ENCODE results near the gene CCDC177.

Gene CCDC177

GRCh38 chr14:69574263-69574953, at the start of gene CCDC177:
Gene CCDC177, minus strand, starts transcription at chr14:69574871. Its CDS starts 1,249 bp downstream, at chr14:69573622.
- H3K27me3 Mint-ChIP-seq (ENCODE audit: low read depth): peaks cover 71% of the 10 kb centered on the region
- peaks cover 6% of the 10 kb centered on the region for H3K4me1 Mint-ChIP-seq (ENCODE audit: low read depth)

GRCh38 chr14:69624136-69624535, 49.5 kb upstream of the CCDC177 start:
- Mint-ChIP-seq H3K27ac (peak overlapping the region; percentile 87), H3K4me3 (peak overlapping the region; percentile 6), H3K36me3 (ENCODE audit: low read depth) (peaks cover 12% of the 10 kb centered on the region), H3K9me3 (no peaks in the 10 kb centered on the region), H3K4me1 (ENCODE audit: low read depth) (peaks cover 73% of the 10 kb centered on the region), H3K27me3 (ENCODE audit: low read depth) (no peaks in the 10 kb centered on the region)
- no peak for DNase-seq (ENCODE audit: low spot score)

More at GRCh38 chr14:69574263-69574953, at the start of gene CCDC177:
- Mint-ChIP-seq H3K27ac (peak within 1 kb of the TSS; percentile 60), H3K4me3 (peak within 1 kb of the TSS; percentile 79), H3K9me3 (no peaks in the 10 kb centered on the region), H3K36me3 (ENCODE audit: low read depth) (no peaks in the 10 kb centered on the region)
- peak; percentile 43 for DNase-seq (ENCODE audit: low spot score)

- DNase-seq (ENCODE audit: low spot score): no peak
- H3K27ac Mint-ChIP-seq: peak overlapping the region; percentile 80
- no peaks in the 10 kb centered on the region for H3K27me3 Mint-ChIP-seq (ENCODE audit: low read depth)
- H3K4me1 Mint-ChIP-seq (ENCODE audit: low read depth): peaks cover 84% of the 10 kb centered on the region
- peaks cover 27% of the 10 kb centered on the region for H3K36me3 Mint-ChIP-seq (ENCODE audit: low read depth)
- H3K9me3 Mint-ChIP-seq: no peaks in the 10 kb centered on the region
- peak overlapping the region; percentile 65 for H3K4me3 Mint-ChIP-seq
Observed at GRCh38 chr14:69620981-69621380, 46.3 kb upstream of the CCDC177 start.

GRCh38 chr14:69620211-69620611, 45.5 kb upstream of the CCDC177 start:
- Mint-ChIP-seq H3K36me3 (ENCODE audit: low read depth) (peaks cover 33% of the 10 kb centered on the region), H3K4me3 (peak overlapping the region; percentile 65), H3K27ac (peak overlapping the region; percentile 81), H3K9me3 (no peaks in the 10 kb centered on the region), H3K27me3 (ENCODE audit: low read depth) (no peaks in the 10 kb centered on the region), H3K4me1 (ENCODE audit: low read depth) (peaks cover 84% of the 10 kb centered on the region)
- peak; percentile 21 for DNase-seq (ENCODE audit: low spot score)

- H3K36me3 Mint-ChIP-seq (ENCODE audit: low read depth): peaks cover 37% of the 10 kb centered on the region
- peak overlapping the region; percentile 60 for H3K4me3 Mint-ChIP-seq
- peak overlapping the region; percentile 68 for H3K27ac Mint-ChIP-seq
- H3K9me3 Mint-ChIP-seq: no peaks in the 10 kb centered on the region
- H3K27me3 Mint-ChIP-seq (ENCODE audit: low read depth): no peaks in the 10 kb centered on the region
- peaks cover 87% of the 10 kb centered on the region for H3K4me1 Mint-ChIP-seq (ENCODE audit: low read depth)
- DNase-seq (ENCODE audit: low spot score): no peak
Observed at GRCh38 chr14:69619012-69619411, 44.3 kb upstream of the CCDC177 start.

- Mint-ChIP-seq H3K4me3 (peak overlapping the region; percentile 96), H3K27ac (peak overlapping the region; percentile 73)
Observed at GRCh38 chr14:69617796-69618195, 43.1 kb upstream of the CCDC177 start.

GRCh38 chr14:69616408-69616773, 41.7 kb upstream of the CCDC177 start:
- Mint-ChIP-seq H3K4me1 (ENCODE audit: low read depth) (peaks cover 74% of the 10 kb centered on the region), H3K9me3 (no peaks in the 10 kb centered on the region), H3K36me3 (ENCODE audit: low read depth) (peaks cover 36% of the 10 kb centered on the region), H3K27me3 (ENCODE audit: low read depth) (no peaks in the 10 kb centered on the region), H3K4me3 (peak overlapping the region; percentile 96), H3K27ac (peak overlapping the region; percentile 98)
- DNase-seq (ENCODE audit: low spot score): no peak

More at GRCh38 chr14:69617796-69618195, 43.1 kb upstream of the CCDC177 start:
- Mint-ChIP-seq H3K4me1 (ENCODE audit: low read depth) (peaks cover 87% of the 10 kb centered on the region), H3K9me3 (no peaks in the 10 kb centered on the region), H3K27me3 (ENCODE audit: low read depth) (no peaks in the 10 kb centered on the region), H3K36me3 (ENCODE audit: low read depth) (peaks cover 37% of the 10 kb centered on the region)
- DNase-seq (ENCODE audit: low spot score): no peak

GRCh38 chr14:69615496-69616407, 41.1 kb upstream of the CCDC177 start:
- Mint-ChIP-seq H3K4me1 (ENCODE audit: low read depth) (peaks cover 70% of the 10 kb centered on the region), H3K4me3 (peak overlapping the region; percentile 96), H3K27me3 (ENCODE audit: low read depth) (no peaks in the 10 kb centered on the region), H3K36me3 (ENCODE audit: low read depth) (peaks cover 36% of the 10 kb centered on the region), H3K27ac (peak overlapping the region; percentile 98), H3K9me3 (no peaks in the 10 kb centered on the region)
- DNase-seq (ENCODE audit: low spot score): peak; percentile 49

GRCh38 chr14:69615121-69615495, 40.4 kb upstream of the CCDC177 start:
- Mint-ChIP-seq H3K4me1 (ENCODE audit: low read depth) (peaks cover 71% of the 10 kb centered on the region), H3K9me3 (no peaks in the 10 kb centered on the region), H3K27ac (peak overlapping the region; percentile 98), H3K36me3 (ENCODE audit: low read depth) (peaks cover 32% of the 10 kb centered on the region), H3K4me3 (peak overlapping the region; percentile 96), H3K27me3 (ENCODE audit: low read depth) (no peaks in the 10 kb centered on the region)
- no peak for DNase-seq (ENCODE audit: low spot score)

GRCh38 chr14:69614592-69614991, 39.9 kb upstream of the CCDC177 start:
- no peak for DNase-seq (ENCODE audit: low spot score)
- Mint-ChIP-seq H3K36me3 (ENCODE audit: low read depth) (peaks cover 28% of the 10 kb centered on the region), H3K4me3 (peak overlapping the region; percentile 96), H3K27ac (peak overlapping the region; percentile 98), H3K9me3 (no peaks in the 10 kb centered on the region), H3K27me3 (ENCODE audit: low read depth) (no peaks in the 10 kb centered on the region), H3K4me1 (ENCODE audit: low read depth) (peaks cover 72% of the 10 kb centered on the region)

GRCh38 chr14:69613312-69614073, 38.8 kb upstream of the CCDC177 start:
- Mint-ChIP-seq H3K27ac (peak overlapping the region; percentile 98), H3K4me3 (peak overlapping the region; percentile 96), H3K9me3 (no peaks in the 10 kb centered on the region), H3K36me3 (ENCODE audit: low read depth) (peaks cover 19% of the 10 kb centered on the region), H3K4me1 (ENCODE audit: low read depth) (peaks cover 65% of the 10 kb centered on the region), H3K27me3 (ENCODE audit: low read depth) (no peaks in the 10 kb centered on the region)
- no peak for DNase-seq (ENCODE audit: low spot score)

- Mint-ChIP-seq H3K27me3 (ENCODE audit: low read depth) (no peaks in the 10 kb centered on the region), H3K9me3 (no peaks in the 10 kb centered on the region), H3K36me3 (ENCODE audit: low read depth) (peaks cover 19% of the 10 kb centered on the region), H3K4me1 (ENCODE audit: low read depth) (peaks cover 58% of the 10 kb centered on the region), H3K4me3 (peak overlapping the region; percentile 96), H3K27ac (peak overlapping the region; percentile 98)
- DNase-seq (ENCODE audit: low spot score): no peak
Observed at GRCh38 chr14:69612783-69613130, 38.1 kb upstream of the CCDC177 start.

- DNase-seq (ENCODE audit: low spot score): peak; percentile 21
Observed at GRCh38 chr14:69612014-69612782, 37.5 kb upstream of the CCDC177 start.

More at GRCh38 chr14:69612014-69612782, 37.5 kb upstream of the CCDC177 start:
- peak overlapping the region; percentile 96 for H3K4me3 Mint-ChIP-seq
- H3K9me3 Mint-ChIP-seq: no peaks in the 10 kb centered on the region
- peak overlapping the region; percentile 98 for H3K27ac Mint-ChIP-seq
- no peaks in the 10 kb centered on the region for H3K27me3 Mint-ChIP-seq (ENCODE audit: low read depth)
- H3K4me1 Mint-ChIP-seq (ENCODE audit: low read depth): peaks cover 52% of the 10 kb centered on the region
- H3K36me3 Mint-ChIP-seq (ENCODE audit: low read depth): peaks cover 19% of the 10 kb centered on the region
